Activated naive CD8-positive, alpha-beta T cell treated with anti-CD3 and anti-CD28 coated beads, Interleukin-2, amount 50 U/mL, for 24 hours (primary cell): ENCODE results near the gene MED27.

Experiments used
- ATAC-seq: fragments of 150-1000 bp; cut with Tn5 transposase; one replicate; pipeline ENCODE4 v1.10.0; 2021
- DNase-seq: peaks from one replicate; pipeline ENCODE4 v3.0.0; 2021
- H3K27ac Mint-ChIP-seq: one replicate; pipeline ENCODE4 v1.8.0; 2021; ENCODE audit warnings: mild to moderate bottlenecking, mixed read lengths
- H3K27me3 Mint-ChIP-seq: one replicate; pipeline ENCODE4 v1.8.0; 2021; ENCODE audit warnings: mixed read lengths
- H3K36me3 Mint-ChIP-seq: one replicate; pipeline ENCODE4 v1.8.0; 2021; ENCODE audit warnings: low read depth, mixed read lengths
- H3K4me1 Mint-ChIP-seq: one replicate; pipeline ENCODE4 v1.8.0; 2021; ENCODE audit warnings: mixed read lengths
- H3K4me3 Mint-ChIP-seq: one replicate; pipeline ENCODE4 v1.8.0; 2021; ENCODE audit warnings: mild to moderate bottlenecking, moderate library complexity, mixed read lengths
- H3K9me3 Mint-ChIP-seq: one replicate; pipeline ENCODE4 v1.8.0; 2021; ENCODE audit warnings: mixed read lengths

The MED27 gene

GRCh38 chr9:131994364-131995125 lies 85.1 kb downstream of the MED27 start:
- no peak overlapping the region for H3K27ac Mint-ChIP-seq
- ATAC-seq (no peak), DNase-seq (no peak)
- no peaks in the 10 kb centered on the region for H3K27me3 Mint-ChIP-seq
- H3K9me3 Mint-ChIP-seq = no peaks in the 10 kb centered on the region
- no peak overlapping the region for H3K4me3 Mint-ChIP-seq
- peaks cover 9% of the 10 kb centered on the region for H3K36me3 Mint-ChIP-seq
- peaks cover 10% of the 10 kb centered on the region for H3K4me1 Mint-ChIP-seq

GRCh38 chr9:131992906-131993657 lies 86.6 kb downstream of the MED27 start:
- no peak overlapping the region for H3K27ac Mint-ChIP-seq
- DNase-seq (no peak), ATAC-seq (no peak)
- peaks cover 2% of the 10 kb centered on the region for H3K4me1 Mint-ChIP-seq
- peaks cover 9% of the 10 kb centered on the region for H3K36me3 Mint-ChIP-seq
- no peak overlapping the region for H3K4me3 Mint-ChIP-seq
- H3K9me3 Mint-ChIP-seq = no peaks in the 10 kb centered on the region
- H3K27me3 Mint-ChIP-seq = no peaks in the 10 kb centered on the region

DNA sequence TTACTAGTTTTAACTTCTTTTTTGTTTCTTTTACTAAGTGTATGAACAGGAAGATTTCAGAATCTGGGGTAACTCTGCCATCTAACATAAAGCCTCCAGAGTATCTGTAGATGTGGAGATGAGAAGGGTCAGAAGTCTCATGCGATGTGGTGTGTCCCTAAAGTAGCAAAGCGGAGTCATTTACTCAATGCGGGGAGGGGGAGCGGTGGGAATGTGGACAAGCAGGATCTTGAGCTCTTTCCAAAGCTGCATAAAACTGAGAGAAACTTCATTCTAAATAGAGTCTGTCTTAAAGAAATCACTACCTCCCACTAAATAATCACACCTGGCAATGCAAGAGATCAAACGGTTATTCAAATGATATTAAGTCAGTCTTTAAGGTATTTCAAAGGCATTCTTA lies 92.4 kb downstream of the MED27 start:
- no peak for DNase-seq
- H3K27ac Mint-ChIP-seq = no peak overlapping the region
- H3K36me3 Mint-ChIP-seq = peaks cover 2% of the 10 kb centered on the region
- ATAC-seq = no peak
- H3K4me1 Mint-ChIP-seq = peaks cover 18% of the 10 kb centered on the region
- H3K4me3 Mint-ChIP-seq = no peak overlapping the region
- no peaks in the 10 kb centered on the region for H3K27me3 Mint-ChIP-seq
- H3K9me3 Mint-ChIP-seq = no peaks in the 10 kb centered on the region

GRCh38 chr9:131986576-131986975 lies 93.1 kb downstream of the MED27 start:
- ATAC-seq = no peak
- H3K27ac Mint-ChIP-seq = no peak overlapping the region
- no peak for DNase-seq
- H3K9me3 Mint-ChIP-seq = no peaks in the 10 kb centered on the region
- peaks cover 2% of the 10 kb centered on the region for H3K36me3 Mint-ChIP-seq
- H3K4me3 Mint-ChIP-seq = no peak overlapping the region
- no peaks in the 10 kb centered on the region for H3K27me3 Mint-ChIP-seq
- peaks cover 18% of the 10 kb centered on the region for H3K4me1 Mint-ChIP-seq

- H3K27ac Mint-ChIP-seq = no peak overlapping the region
- H3K4me3 Mint-ChIP-seq = no peak overlapping the region
- peaks cover 18% of the 10 kb centered on the region for H3K4me1 Mint-ChIP-seq
- peaks cover 2% of the 10 kb centered on the region for H3K36me3 Mint-ChIP-seq
- no peaks in the 10 kb centered on the region for H3K27me3 Mint-ChIP-seq
- H3K9me3 Mint-ChIP-seq = no peaks in the 10 kb centered on the region
- ATAC-seq (no peak), DNase-seq (no peak)
Observed at GRCh38 chr9:131986089-131986488, 93.6 kb downstream of the MED27 start.

GRCh38 chr9:131984564-131984963 lies 95.1 kb downstream of the MED27 start:
- peaks cover 18% of the 10 kb centered on the region for H3K4me1 Mint-ChIP-seq
- H3K36me3 Mint-ChIP-seq = peaks cover 2% of the 10 kb centered on the region
- H3K9me3 Mint-ChIP-seq = no peaks in the 10 kb centered on the region
- H3K27me3 Mint-ChIP-seq = no peaks in the 10 kb centered on the region
- H3K27ac Mint-ChIP-seq = no peak overlapping the region
- ATAC-seq (no peak), DNase-seq (no peak)
- H3K4me3 Mint-ChIP-seq = no peak overlapping the region

DNA sequence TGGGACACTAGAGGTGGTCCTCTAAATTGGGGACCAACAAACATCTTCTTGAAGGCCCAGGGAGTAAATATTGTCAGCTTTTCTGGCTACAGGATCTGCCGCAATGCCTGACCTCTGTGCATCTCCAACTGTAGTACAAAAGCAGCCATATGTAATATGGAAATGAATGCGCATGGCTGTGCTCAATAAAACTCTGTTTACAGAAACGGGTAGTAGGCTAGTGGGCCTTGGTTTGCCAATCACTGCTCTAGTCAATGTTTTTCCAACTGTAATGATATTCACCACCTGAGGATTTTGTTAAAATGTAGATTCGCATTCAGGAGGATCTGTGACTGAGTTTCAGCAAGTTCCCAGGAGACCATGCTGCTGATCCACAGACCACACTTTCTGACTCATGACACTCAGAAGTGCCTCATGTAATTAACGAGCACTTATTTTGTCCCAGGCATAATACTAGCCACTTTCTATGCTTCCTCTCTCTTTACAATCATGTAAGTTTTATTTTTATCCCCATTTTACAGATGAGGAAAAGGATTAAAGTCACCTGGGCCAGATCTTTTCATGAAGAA lies 96.9 kb downstream of the MED27 start:
- Mint-ChIP-seq H3K9me3 (no peaks in the 10 kb centered on the region), H3K4me1 (peaks cover 18% of the 10 kb centered on the region), H3K36me3 (peaks cover 2% of the 10 kb centered on the region), H3K27me3 (no peaks in the 10 kb centered on the region), H3K27ac (no peak overlapping the region), H3K4me3 (no peak overlapping the region)
- no peak for DNase-seq
- no peak for ATAC-seq

DNA sequence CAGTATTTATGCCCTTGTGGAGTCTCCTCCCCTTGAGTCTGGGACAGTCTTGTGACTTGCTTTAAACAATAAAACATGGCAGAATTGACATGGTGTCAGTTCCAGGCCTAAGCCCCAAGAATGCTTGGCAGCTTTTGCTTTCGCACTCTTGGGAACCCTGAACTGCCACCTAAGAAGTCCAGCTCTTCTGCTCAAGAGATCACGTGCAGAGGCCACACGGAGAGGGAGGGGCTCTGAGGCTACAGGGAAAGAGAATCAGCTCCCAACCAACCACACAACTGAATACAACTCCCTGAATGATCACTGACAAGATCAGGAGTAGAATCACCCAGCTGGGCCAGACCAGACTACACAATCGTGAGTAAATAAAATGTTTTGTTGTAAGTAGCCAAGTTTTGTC lies 97.6 kb downstream of the MED27 start:
- Mint-ChIP-seq H3K9me3 (no peaks in the 10 kb centered on the region), H3K27ac (no peak overlapping the region), H3K27me3 (no peaks in the 10 kb centered on the region), H3K4me3 (no peak overlapping the region), H3K4me1 (peaks cover 18% of the 10 kb centered on the region), H3K36me3 (peaks cover 2% of the 10 kb centered on the region)
- ATAC-seq (no peak), DNase-seq (no peak)

- Mint-ChIP-seq H3K9me3 (no peaks in the 10 kb centered on the region), H3K4me1 (peaks cover 18% of the 10 kb centered on the region), H3K36me3 (no peaks in the 10 kb centered on the region), H3K27ac (no peak overlapping the region), H3K4me3 (no peak overlapping the region), H3K27me3 (no peaks in the 10 kb centered on the region)
- DNase-seq (no peak), ATAC-seq (no peak)
Observed at GRCh38 chr9:131981116-131981776, 98.4 kb downstream of the MED27 start.

DNA sequence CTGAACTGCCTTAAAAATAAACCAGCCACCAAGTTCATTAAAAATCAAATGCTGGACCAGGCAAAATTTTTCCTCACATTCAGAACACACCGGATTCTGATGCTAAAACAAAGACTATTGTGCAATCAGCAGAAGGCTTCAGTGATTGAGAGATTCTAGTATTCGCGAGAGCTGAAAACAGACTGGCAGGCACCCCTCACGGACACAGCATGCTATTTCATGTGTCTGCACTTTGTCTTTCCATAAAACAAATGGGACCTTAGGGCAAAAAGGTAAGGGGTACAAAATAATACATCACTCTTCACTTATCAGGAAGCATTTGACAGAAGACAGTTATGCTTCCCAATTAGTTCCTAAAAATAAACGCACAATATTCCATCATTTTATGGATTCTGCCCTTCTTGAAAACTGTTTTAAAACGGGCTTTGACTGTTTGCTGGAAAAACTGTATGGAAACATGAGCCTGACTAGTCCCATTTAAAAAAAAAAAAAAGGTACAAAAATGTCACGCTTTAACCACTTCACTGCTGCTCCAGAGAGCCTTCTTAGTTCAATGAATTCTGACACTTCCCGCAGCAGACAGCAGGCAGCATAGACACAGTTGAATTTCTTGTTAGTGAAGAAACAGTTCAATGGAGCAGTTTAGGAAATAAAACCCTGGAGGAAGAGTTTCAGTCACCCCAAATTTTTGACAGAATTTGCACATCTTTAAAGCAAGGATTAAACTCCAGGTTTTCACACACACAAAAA lies 99.2 kb downstream of the MED27 start:
- DNase-seq = no peak
- Mint-ChIP-seq H3K4me1 (peaks cover 18% of the 10 kb centered on the region), H3K27ac (no peak overlapping the region), H3K9me3 (no peaks in the 10 kb centered on the region), H3K27me3 (no peaks in the 10 kb centered on the region), H3K4me3 (no peak overlapping the region), H3K36me3 (peaks cover 1% of the 10 kb centered on the region)
- ATAC-seq = no peak

- Mint-ChIP-seq H3K4me1 (no peaks in the 10 kb centered on the region), H3K27ac (no peak overlapping the region), H3K36me3 (peaks cover 12% of the 10 kb centered on the region), H3K27me3 (no peaks in the 10 kb centered on the region), H3K4me3 (no peak overlapping the region), H3K9me3 (no peaks in the 10 kb centered on the region)
- no peak for DNase-seq
- ATAC-seq = no peak
Observed at GRCh38 chr9:131977109-131977838, 102.4 kb downstream of the MED27 start.

- no peak for DNase-seq
- Mint-ChIP-seq H3K27me3 (no peaks in the 10 kb centered on the region), H3K9me3 (no peaks in the 10 kb centered on the region), H3K4me1 (no peaks in the 10 kb centered on the region), H3K4me3 (no peak overlapping the region), H3K27ac (no peak overlapping the region), H3K36me3 (peaks cover 15% of the 10 kb centered on the region)
- no peak for ATAC-seq
Observed at GRCh38 chr9:131976157-131977108, 103.2 kb downstream of the MED27 start.

GRCh38 chr9:131972889-131973288 lies 106.8 kb downstream of the MED27 start:
- Mint-ChIP-seq H3K27ac (no peak overlapping the region), H3K27me3 (no peaks in the 10 kb centered on the region), H3K4me1 (no peaks in the 10 kb centered on the region), H3K4me3 (no peak overlapping the region), H3K9me3 (no peaks in the 10 kb centered on the region), H3K36me3 (peaks cover 15% of the 10 kb centered on the region)
- DNase-seq = no peak
- ATAC-seq = no peak
